SK-MEL-5 (cell line): Measurements from ENCODE around the gene ILK. TPM values are rescaled to one million over a fixed set of nuclear protein-coding genes. Genes with fewer than 3 reads are reported as not detected.

Experiments
- DNase-seq: peaks from one replicate; pipeline ENCODE4 v3.0.0-alpha.2; 2016; ENCODE audit warnings: low read depth, low spot score
- in situ Hi-C: cut with HindIII; loops from 2 replicates; pipeline ENCODE4 v1.10.0; 2016; ENCODE audit warnings: low sequenced_read_pairs, high pct_unique_total_duplicates, low pct_unique_long_range_greater_than_20kb
- total RNA-seq: library from RNA; depleted of rRNA; stranded (reverse); fragments of >200 nt; shearing (Covaris generic); gene quantifications from 2 replicates; pipeline ENCODE4 v1.2.3, GENCODE V29; 2014

Gene ILK
- total RNA-seq, 1 experiment from 2014 or later = 106 TPM

- DNase-seq = no peak
- in situ Hi-C loops = no loop called here
Observed at GRCh38 chr11:6615046-6615445, 11.5 kb downstream of the ILK start.

GRCh38 chr11:6615882-6616585 is 12.5 kb downstream of the ILK start:
- DNase-seq = no peak
- in situ Hi-C loops = no loop called here

- in situ Hi-C loops = no loop called here
Observed at GRCh38 chr11:6616596-6617250, 13.1 kb downstream of the ILK start.

GRCh38 chr11:6617315-6617781 is 13.8 kb downstream of the ILK start:
- in situ Hi-C loops = no loop called here
- DNase-seq = no peak

More at GRCh38 chr11:6616596-6617250, 13.1 kb downstream of the ILK start:
- DNase-seq = no peak

- peak; percentile 54 for DNase-seq
- in situ Hi-C loops = no loop called here
Observed at GRCh38 chr11:6618117-6619003, 14.8 kb downstream of the ILK start.

GRCh38 chr11:6619004-6619745 is 15.6 kb downstream of the ILK start, which contains the start of gene TPP1:
TPP1 (minus strand) TSS chr11:6619422; CDS start chr11:6619400, 22 bp downstream.
- in situ Hi-C loops = no loop called here

GRCh38 chr11:6620636-6621035 is 17.1 kb downstream of the ILK start:
- in situ Hi-C loops = no loop called here
- no peak for DNase-seq

More at GRCh38 chr11:6619004-6619745, 15.6 kb downstream of the ILK start, which contains the start of gene TPP1:
- DNase-seq = peak; percentile 96

- in situ Hi-C loops = no loop called here
Observed at GRCh38 chr11:6621711-6622211, 18.2 kb downstream of the ILK start.

GRCh38 chr11:6622261-6623171 is 18.9 kb downstream of the ILK start:
- in situ Hi-C loops = no loop called here
- no peak for DNase-seq

More at GRCh38 chr11:6621711-6622211, 18.2 kb downstream of the ILK start:
- no peak for DNase-seq

GRCh38 chr11:6623391-6624363 is 20.1 kb downstream of the ILK start:
- in situ Hi-C loops = no loop called here
- peak; percentile 40 for DNase-seq

GRCh38 chr11:6625156-6625831 is 21.7 kb downstream of the ILK start:
- DNase-seq = no peak
- in situ Hi-C loops = no loop called here

- in situ Hi-C loops = no loop called here
- DNase-seq = no peak
Observed at GRCh38 chr11:6625832-6626420, 22.4 kb downstream of the ILK start.

- no peak for DNase-seq
- in situ Hi-C loops = no loop called here
Observed at GRCh38 chr11:6626971-6627761, 23.6 kb downstream of the ILK start.
